Esophagus muscularis mucosa (tissue), 4 donors: ENCODE data around the gene GFER. TPM values are rescaled to one million over a fixed set of nuclear protein-coding genes. Genes with fewer than 3 reads are reported as not detected.
"Not testable (repeated sequence)": the region's sequence is repeated elsewhere in the genome, so short reads cannot be mapped to it uniquely, and the experiment has no call there.

Source experiments
- DNase-seq: peaks from one replicate; pipeline ENCODE4 v3.0.0-alpha.2; 2017; ENCODE audit errors: extremely low spot score
- H3K27ac ChIP-seq, 4 donors: fragments of 200-600 bp; sonication (generic); replicated peaks in 1 of 4; 1 replicate in 3 of 4; 2 replicates in 1 of 4; pipeline ENCODE4 v1.5.1; 2016 to 2019; ENCODE audit warnings: mild to moderate bottlenecking in 1 of 4
- H3K27me3 ChIP-seq, 4 donors: fragments of 200-600 bp; sonication (generic); one replicate each; pipeline versions ENCODE4 v1.5.1 to v1.6.0; 2016 to 2019
- H3K36me3 ChIP-seq, 4 donors: fragments of 200-600 bp; sonication (generic); one replicate each; pipeline ENCODE4 v1.5.1; 2016 to 2019
- H3K4me1 ChIP-seq, 4 donors: fragments of 200-600 bp; sonication (generic); one replicate each; pipeline ENCODE4 v1.5.1; 2016 to 2019
- H3K4me3 ChIP-seq, 4 donors: fragments of 200-600 bp; sonication (generic); 1 replicate in 2 of 4; 2 replicates in 2 of 4; pipeline ENCODE4 v1.5.1; 2016 to 2019; ENCODE audit warnings: mild to moderate bottlenecking in 4 of 4, moderate library complexity in 1 of 4
- H3K9me3 ChIP-seq, 4 donors: fragments of 200-600 bp; sonication (generic); 1 replicate in 3 of 4; 2 replicates in 1 of 4; pipeline ENCODE4 v1.5.1; 2016 to 2019
- CTCF ChIP-seq, 3 experiments: fragments of 200-600 bp in 2 of 3; fragments of 450-650 bp in 1 of 3; sonication (generic) in 2 of 3; IDR thresholded peaks; one replicate each; pipeline ENCODE4 v1.5.1; 2017 to 2019; ENCODE audit warnings: antibody characterized with exemption in 3 of 3, mild to moderate bottlenecking in 2 of 3, moderate library complexity in 1 of 3
- EP300 ChIP-seq: sonication (generic); formaldehyde crosslinking; IDR thresholded peaks from one replicate; pipeline ENCODE4 v1.6.1; 2017; ENCODE audit warnings: antibody characterized with exemption
- POLR2A ChIP-seq: fragments of 450-650 bp; IDR thresholded peaks from one replicate; pipeline ENCODE4 v1.6.1; 2017; ENCODE audit warnings: antibody characterized with exemption, moderate library complexity, mild to moderate bottlenecking, low read depth
- POLR2AphosphoS5 ChIP-seq, 2 donors: sonication (generic); formaldehyde crosslinking; IDR thresholded peaks; one replicate each; pipeline ENCODE4 v1.6.1; 2017; ENCODE audit warnings: antibody characterized with exemption in 2 of 2
- WGBS: methylation state at CpG from one replicate; pipeline ENCODE4 v1.1.5; 2018; 5-methylcytosine and 5-hydroxymethylcytosine counted together
- intact Hi-C: fragments of 100-400 bp; cut with DNase I; formaldehyde crosslinking; loops from one replicate; pipeline ENCODE4 v1.15.1; 2023
- total RNA-seq, 4 donors: library from RNA; depleted of rRNA; stranded (reverse); fragments of >200 nt; gene quantifications; one replicate each; pipeline versions ENCODE4 v1.1.0 to v1.2.1, GENCODE V29; 2016

Gene GFER
- total RNA-seq, 4 donors from 2014 or later, result 14.1 to 38.5 (median 23.7) TPM

- no peak overlapping the region for H3K4me3 ChIP-seq
- no peaks in the 10 kb centered on the region for H3K4me1 ChIP-seq
- DNase-seq, result no peak
- H3K27me3 ChIP-seq, result no peaks in the 10 kb centered on the region
- no peak overlapping the region for H3K27ac ChIP-seq
- 90% methylated on average over 11 of the region's 11 CpGs for WGBS
- intact Hi-C loops, result no loop called here
- no peak for TF ChIP-seq POLR2AphosphoS5 (IDR thresholded peaks at IDR 0.05)
- no peak for TF ChIP-seq CTCF (IDR thresholded peaks at IDR 0.05)
- TF ChIP-seq EP300, result no peak
- no peak for TF ChIP-seq POLR2A
- no peaks in the 10 kb centered on the region for H3K9me3 ChIP-seq
- H3K36me3 ChIP-seq, result no peaks in the 10 kb centered on the region
Measured at GRCh38 chr16:1949507-1949906, 34.5 kb upstream of the GFER start.

GRCh38 chr16:1950047-1950446, 33.9 kb upstream of the GFER start:
- intact Hi-C loops, result no loop called here
- Histone ChIP-seq H3K9me3 (no peaks in the 10 kb centered on the region), H3K36me3 (no peaks in the 10 kb centered on the region), H3K4me1 (no peaks in the 10 kb centered on the region), H3K27me3 (no peaks in the 10 kb centered on the region), H3K4me3 (no peak overlapping the region), H3K27ac (no peak overlapping the region)
- no peak for DNase-seq
- TF ChIP-seq POLR2AphosphoS5 (IDR thresholded peaks at IDR 0.05), result no peak
- no peak for TF ChIP-seq POLR2A
- TF ChIP-seq EP300, result no peak
- no peak for TF ChIP-seq CTCF (IDR thresholded peaks at IDR 0.05)
- 72% methylated on average over 7 of the region's 7 CpGs for WGBS

DNA sequence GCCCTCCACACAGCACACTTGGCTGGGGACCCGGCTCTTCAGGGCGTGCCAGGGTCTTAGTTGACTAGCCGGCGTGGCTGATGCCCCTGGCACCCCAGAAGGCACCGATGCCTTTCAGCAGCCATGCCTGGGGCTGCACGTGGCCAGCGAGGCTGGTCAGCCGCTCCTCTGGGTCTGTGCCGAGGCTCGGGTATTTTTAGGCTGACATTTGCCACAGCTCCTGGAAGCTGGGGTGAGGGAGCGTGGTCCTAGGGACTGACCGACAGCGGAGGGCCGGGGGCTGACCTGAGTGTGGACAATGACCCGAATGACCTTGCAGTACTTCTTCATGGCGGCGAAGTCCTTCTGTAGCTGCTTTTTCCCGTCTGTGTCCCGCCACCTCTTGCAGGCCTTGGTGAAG, 33.4 kb upstream of the GFER start:
- no peaks in the 10 kb centered on the region for H3K4me1 ChIP-seq
- H3K27me3 ChIP-seq, result no peaks in the 10 kb centered on the region
- intact Hi-C loops, result no loop called here
- H3K4me3 ChIP-seq, result no peak overlapping the region
- H3K36me3 ChIP-seq, result no peaks in the 10 kb centered on the region
- TF ChIP-seq EP300, result no peak
- TF ChIP-seq POLR2AphosphoS5 (IDR thresholded peaks at IDR 0.05), result no peak
- TF ChIP-seq CTCF (IDR thresholded peaks at IDR 0.05), result no peak
- TF ChIP-seq POLR2A, result no peak
- WGBS, result 80% methylated on average over 1 of the region's 19 CpGs
- no peaks in the 10 kb centered on the region for H3K9me3 ChIP-seq
- no peak for DNase-seq
- no peak overlapping the region for H3K27ac ChIP-seq

DNA sequence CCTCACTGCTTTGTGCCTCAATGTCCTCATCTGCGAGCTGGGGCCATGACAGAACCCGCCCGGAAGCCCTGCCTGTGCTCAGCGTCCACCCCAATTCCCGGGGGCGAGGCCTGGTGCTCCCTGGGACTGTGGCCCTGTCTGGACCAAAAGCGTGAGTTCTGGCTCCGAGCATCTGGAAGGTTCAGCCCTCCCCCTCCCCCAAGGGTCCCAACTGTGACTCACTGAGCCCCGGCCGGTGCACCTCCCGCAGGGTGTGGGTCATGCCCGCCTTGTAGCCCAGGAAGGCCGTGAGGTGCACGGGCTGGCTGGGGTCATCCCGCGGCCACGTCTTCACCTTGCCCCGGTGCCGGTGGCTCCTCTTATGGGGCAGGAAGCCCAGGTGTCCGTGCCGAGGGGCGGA, 30.3 kb upstream of the GFER start:
- intact Hi-C loops, result no loop called here
- no peak for DNase-seq
- H3K27me3 ChIP-seq, result no peaks in the 10 kb centered on the region
- H3K4me1 ChIP-seq, result peaks cover under 1 to 7% (median 2%) of the 10 kb centered on the region in 4 donors
- TF ChIP-seq CTCF (IDR thresholded peaks at IDR 0.05) (no peak), POLR2A (no peak), POLR2AphosphoS5 (IDR thresholded peaks at IDR 0.05) (no peak), EP300 (no peak)
- no peaks in the 10 kb centered on the region for H3K36me3 ChIP-seq
- WGBS, result 84% methylated on average over 10 of the region's 22 CpGs
- no peaks in the 10 kb centered on the region for H3K9me3 ChIP-seq
- no peak overlapping the region for H3K27ac ChIP-seq
- H3K4me3 ChIP-seq, result no peak overlapping the region

DNA sequence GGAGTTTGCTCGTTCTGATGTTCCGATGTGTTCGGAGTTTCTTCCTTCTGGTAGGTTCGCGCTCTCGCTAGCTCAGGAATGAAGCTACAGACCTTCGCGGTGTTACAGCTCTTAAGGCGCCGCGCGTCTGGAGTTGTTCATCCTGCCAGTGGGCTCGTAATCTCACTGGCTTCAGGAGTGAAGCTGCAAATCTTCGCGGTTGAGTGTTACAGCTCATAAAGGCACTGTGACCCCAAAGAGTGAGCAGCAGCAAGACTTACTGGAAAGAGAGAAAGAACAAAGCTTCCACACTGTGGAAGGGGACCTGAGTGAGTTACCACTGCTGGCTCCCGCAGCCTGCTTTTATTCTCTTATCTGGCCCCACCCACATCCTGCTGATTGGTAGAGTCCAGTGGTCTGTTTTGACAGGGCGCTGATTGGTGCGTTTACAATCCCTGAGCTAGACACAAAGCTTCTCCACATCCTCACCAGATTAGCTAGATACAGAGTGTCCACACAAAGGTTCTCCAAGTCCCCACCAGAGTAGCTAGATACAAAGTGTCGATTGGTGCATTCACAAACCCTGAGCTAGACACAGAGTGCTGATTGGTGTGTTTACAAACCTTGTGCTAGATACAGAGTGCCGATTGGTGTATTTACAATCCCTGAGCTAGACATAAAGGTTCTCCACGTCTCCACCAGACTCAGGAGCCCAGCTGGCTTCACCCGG, 26.4 kb upstream of the GFER start:
- H3K27me3 ChIP-seq, H3K4me3 ChIP-seq, H3K27ac ChIP-seq, H3K9me3 ChIP-seq, DNase-seq, intact Hi-C loops: not testable (repeated sequence)
- Histone ChIP-seq H3K4me1 (peaks cover 22 to 33% (median 24%) of the 10 kb centered on the region in 4 donors), H3K36me3 (peaks cover 15 to 20% (median 18%) of the 10 kb centered on the region in 4 donors)
- WGBS, result 89% methylated on average over 15 of the region's 22 CpGs

DNA sequence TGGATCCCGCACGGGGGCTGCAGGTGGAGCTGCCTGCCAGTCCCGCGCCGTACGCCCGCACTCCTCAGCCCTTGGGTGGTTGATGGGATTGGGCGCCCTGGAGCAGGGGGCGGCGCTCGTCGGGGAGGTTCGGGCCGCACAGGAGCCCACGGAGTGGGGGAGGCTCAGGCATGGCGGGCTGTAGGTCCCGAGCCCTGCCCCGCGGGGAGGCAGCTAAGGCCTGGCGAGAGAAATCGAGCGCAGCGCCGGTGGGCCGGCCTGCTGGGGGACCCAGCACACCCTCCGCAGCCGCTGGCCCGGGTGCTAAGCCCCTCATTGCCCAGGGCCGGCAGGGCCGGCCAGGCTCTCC, 25.9 kb upstream of the GFER start:
- Histone ChIP-seq H3K36me3 (peaks cover 21 to 25% (median 23%) of the 10 kb centered on the region in 4 donors), H3K4me1 (peaks cover 27 to 39% (median 28%) of the 10 kb centered on the region in 4 donors)
- intact Hi-C loops, H3K4me3 ChIP-seq, DNase-seq, H3K9me3 ChIP-seq, H3K27ac ChIP-seq, H3K27me3 ChIP-seq: not testable (repeated sequence)
- no CpG with 5 or more reads among the region's 30 CpGs for WGBS
